Transverse colon (tissue), 4 donors: ENCODE measurements around the gene RSPO3. TPM values are rescaled to one million over a fixed set of nuclear protein-coding genes. Genes with fewer than 3 reads are reported as not detected.

Experiments
- DNase-seq: peaks from one replicate; pipeline ENCODE4 v3.0.0-alpha.2; 2019
- H3K27ac ChIP-seq, 4 donors: fragments of 200-600 bp; sonication (generic); 2 replicates each; pipeline ENCODE4 v1.5.1; 2016 to 2018; ENCODE audit warnings: inconsistent platforms in 4 of 4
- H3K27me3 ChIP-seq: fragments of 200-600 bp; sonication (generic); 2 replicates; pipeline ENCODE4 v1.5.1; 2017; ENCODE audit warnings: inconsistent platforms
- H3K36me3 ChIP-seq, 4 donors: fragments of 200-600 bp; sonication (generic); 2 replicates each; pipeline ENCODE4 v1.5.1; 2017 to 2019; ENCODE audit warnings: inconsistent platforms in 4 of 4
- H3K4me1 ChIP-seq, 4 donors: fragments of 200-600 bp; sonication (generic); 2 replicates each; pipeline ENCODE4 v1.5.1; 2017 to 2020; ENCODE audit warnings: inconsistent platforms in 4 of 4
- H3K4me3 ChIP-seq, 4 donors: fragments of 200-600 bp; sonication (generic); 1 replicate in 1 of 4; 2 replicates in 3 of 4; pipeline versions ENCODE4 v1.5.1 to v1.6.1; 2017 to 2019; ENCODE audit warnings: inconsistent platforms in 4 of 4
- H3K9me3 ChIP-seq, 2 donors: fragments of 200-600 bp; sonication (generic); 2 replicates each; pipeline ENCODE4 v1.5.1; 2017 to 2019; ENCODE audit warnings: inconsistent platforms in 2 of 2
- CTCF ChIP-seq, 5 experiments: fragments of 200-600 bp in 3 of 5; fragments of 450-650 bp in 2 of 5; sonication (generic) in 3 of 5; IDR thresholded peaks; 1 replicate in 2 of 5; 2 replicates in 3 of 5; pipeline ENCODE4 v1.5.1; 2016 to 2017; ENCODE audit warnings: antibody characterized with exemption in 5 of 5, inconsistent platforms in 3 of 5, mild to moderate bottlenecking in 2 of 5, moderate library complexity in 1 of 5
- EP300 ChIP-seq: sonication (generic); formaldehyde crosslinking; IDR thresholded peaks from one replicate; pipeline ENCODE4 v1.6.1; 2017; ENCODE audit warnings: antibody characterized with exemption, low read depth
- POLR2A ChIP-seq: fragments of 450-650 bp; IDR thresholded peaks from one replicate; pipeline ENCODE4 v1.6.1; 2016; ENCODE audit warnings: antibody characterized with exemption, mild to moderate bottlenecking, moderate library complexity
- POLR2AphosphoS5 ChIP-seq, 3 donors: sonication (generic); formaldehyde crosslinking; IDR thresholded peaks; one replicate each; pipeline ENCODE4 v1.6.1; 2016; ENCODE audit warnings: antibody characterized with exemption in 3 of 3
- WGBS, 2 donors: methylation state at CpG; one replicate each; pipeline ENCODE4 v1.1.5; 2018; ENCODE audit warnings: low coverage in 1 of 2; 5-methylcytosine and 5-hydroxymethylcytosine counted together
- in situ Hi-C, 4 donors: fragments of 200-750 bp; cut with MboI; loops; one replicate each; pipeline versions ENCODE4 v1.15.0 to v1.15.1; 2017; ENCODE audit warnings: low sequenced_read_pairs in 3 of 4, low pct_ligation_motif_present in 1 of 4, low pct_unique_long_range_greater_than_20kb in 1 of 4
- intact Hi-C: fragments of 100-400 bp; cut with DNase I; formaldehyde crosslinking; loops from one replicate; pipeline ENCODE4 v1.15.1; 2023; ENCODE audit warnings: low total_unique reads
- total RNA-seq, 4 donors: library from RNA; depleted of rRNA; stranded (reverse); fragments of >200 nt; gene quantifications; one replicate each; pipeline ENCODE4 v1.1.0, GENCODE V29; 2016

Gene RSPO3
- total RNA-seq, 4 donors from 2014 or later, result 0.80 to 5.2 (median 2.7) TPM

- in situ Hi-C loops, result no loop called here
- Histone ChIP-seq H3K4me1 (no peaks in the 10 kb centered on the region), H3K27ac (no peak overlapping the region), H3K36me3 (no peaks in the 10 kb centered on the region), H3K9me3 (no peaks in the 10 kb centered on the region), H3K27me3 (no peaks in the 10 kb centered on the region), H3K4me3 (no peak overlapping the region)
- WGBS, 2 donors, result 65 to 68% methylated on average over 3 of the region's 3 CpGs
- TF ChIP-seq POLR2AphosphoS5 (IDR thresholded peaks at IDR 0.05), result no peak
- TF ChIP-seq CTCF (IDR thresholded peaks at IDR 0.05), result no peak
- TF ChIP-seq POLR2A, result no peak
- no peak for TF ChIP-seq EP300
- intact Hi-C loops, result no loop called here
- no peak for DNase-seq
These were observed 45.6 kb downstream of the RSPO3 start for GRCh38 chr6:127164036-127164435.

GRCh38 chr6:127164565-127164964, 46.1 kb downstream of the RSPO3 start:
- H3K9me3 ChIP-seq, result no peaks in the 10 kb centered on the region
- no peak overlapping the region for H3K27ac ChIP-seq
- H3K36me3 ChIP-seq, result no peaks in the 10 kb centered on the region
- no peak overlapping the region for H3K4me3 ChIP-seq
- no peak for TF ChIP-seq CTCF (IDR thresholded peaks at IDR 0.05)
- WGBS, 2 donors, result 0 to 41% methylated on average over 1 to 2 of the region's 2 CpGs
- in situ Hi-C loops (no loop called here), intact Hi-C loops (no loop called here)
- H3K4me1 ChIP-seq, result no peaks in the 10 kb centered on the region
- no peaks in the 10 kb centered on the region for H3K27me3 ChIP-seq
- DNase-seq, result no peak

- 74 to 77% methylated on average over 3 to 5 of the region's 5 CpGs for WGBS, 2 donors
- Histone ChIP-seq H3K27ac (no peak overlapping the region), H3K27me3 (no peaks in the 10 kb centered on the region), H3K4me1 (no peaks in the 10 kb centered on the region), H3K9me3 (no peaks in the 10 kb centered on the region), H3K4me3 (no peak overlapping the region), H3K36me3 (no peaks in the 10 kb centered on the region)
- intact Hi-C loops (no loop called here), in situ Hi-C loops (no loop called here)
- no peak for DNase-seq
- no peak for TF ChIP-seq POLR2AphosphoS5 (IDR thresholded peaks at IDR 0.05)
- TF ChIP-seq POLR2A, result no peak
- no peak for TF ChIP-seq CTCF (IDR thresholded peaks at IDR 0.05)
- TF ChIP-seq EP300, result no peak
These were observed 54.9 kb downstream of the RSPO3 start for GRCh38 chr6:127173156-127173940.

GRCh38 chr6:127176146-127176545, 57.7 kb downstream of the RSPO3 start:
- DNase-seq, result no peak
- no peak for TF ChIP-seq POLR2AphosphoS5 (IDR thresholded peaks at IDR 0.05)
- no peak for TF ChIP-seq EP300
- no peak for TF ChIP-seq POLR2A
- TF ChIP-seq CTCF (IDR thresholded peaks at IDR 0.05), result no peak
- in situ Hi-C loops, result no loop called here
- H3K27me3 ChIP-seq, result no peaks in the 10 kb centered on the region
- no peak overlapping the region for H3K27ac ChIP-seq
- no peaks in the 10 kb centered on the region for H3K36me3 ChIP-seq
- no peaks in the 10 kb centered on the region for H3K4me1 ChIP-seq
- H3K9me3 ChIP-seq, result no peaks in the 10 kb centered on the region
- intact Hi-C loops, result no loop called here
- 25 to 33% methylated on average over 1 of the region's 1 CpG for WGBS, 2 donors
- no peak overlapping the region for H3K4me3 ChIP-seq
